Thyroid gland (tissue), 4 donors: ENCODE measurements around the gene ODAD3. TPM values are rescaled to one million over a fixed set of nuclear protein-coding genes. Genes with fewer than 3 reads are reported as not detected.

Experiments
- DNase-seq, 2 donors: peaks; one replicate each; pipeline ENCODE4 v3.0.0-alpha.2; 2019
- H3K27ac ChIP-seq, 3 donors: fragments of 200-600 bp; sonication (generic); 1 replicate in 2 of 3; 2 replicates in 1 of 3; pipeline ENCODE4 v1.5.1; 2016 to 2019; ENCODE audit warnings: mild to moderate bottlenecking in 1 of 3, moderate library complexity in 1 of 3
- H3K27me3 ChIP-seq: fragments of 200-600 bp; sonication (generic); one replicate; pipeline ENCODE4 v1.5.1; 2019
- H3K36me3 ChIP-seq, 2 donors: fragments of 200-600 bp; sonication (generic); one replicate each; pipeline ENCODE4 v1.5.1; 2016 to 2019
- H3K4me1 ChIP-seq, 2 donors: fragments of 200-600 bp; sonication (generic); one replicate each; pipeline ENCODE4 v1.5.1; 2017 to 2019
- H3K4me3 ChIP-seq, 3 donors: fragments of 200-600 bp; sonication (generic); replicated peaks in 1 of 3; 1 replicate in 2 of 3; 2 replicates in 1 of 3; pipeline ENCODE4 v1.5.1; 2016; ENCODE audit warnings: mild to moderate bottlenecking in 1 of 3
- H3K9me3 ChIP-seq: fragments of 200-600 bp; sonication (generic); one replicate; pipeline ENCODE4 v1.5.1; 2017
- POLR2A ChIP-seq, 2 donors: fragments of 450-650 bp; IDR thresholded peaks; one replicate each; pipeline ENCODE4 v1.6.1; 2017; ENCODE audit warnings: antibody characterized with exemption in 2 of 2, mild to moderate bottlenecking in 2 of 2, moderate library complexity in 1 of 2
- WGBS, 2 donors: methylation state at CpG; one replicate each; pipeline ENCODE4 v1.1.5; 2017; 5-methylcytosine and 5-hydroxymethylcytosine counted together
- intact Hi-C: fragments of 100-400 bp; cut with DNase I; formaldehyde crosslinking; loops from one replicate; pipeline ENCODE4 v1.15.1; 2023
- total RNA-seq, 4 donors: library from RNA; depleted of rRNA; stranded (reverse); fragments of >200 nt; gene quantifications; one replicate each; pipeline ENCODE4 v1.2.3, GENCODE V29; 2016
- TF ChIP-seq, protein P1 (sequence below), 6 experiments: fragments of 200-600 bp in 3 of 6; fragments of 450-650 bp in 3 of 6; sonication (generic) in 3 of 6; IDR thresholded peaks; one replicate each; pipeline ENCODE4 v1.5.1; 2016 to 2019; ENCODE audit warnings: antibody characterized with exemption in 6 of 6, mild to moderate bottlenecking in 2 of 6, inconsistent platforms in 1 of 6, moderate library complexity in 1 of 6

Gene ODAD3
- total RNA-seq, 4 donors from 2014 or later = 0.96 to 6.8 (median 3.8) TPM

DNA sequence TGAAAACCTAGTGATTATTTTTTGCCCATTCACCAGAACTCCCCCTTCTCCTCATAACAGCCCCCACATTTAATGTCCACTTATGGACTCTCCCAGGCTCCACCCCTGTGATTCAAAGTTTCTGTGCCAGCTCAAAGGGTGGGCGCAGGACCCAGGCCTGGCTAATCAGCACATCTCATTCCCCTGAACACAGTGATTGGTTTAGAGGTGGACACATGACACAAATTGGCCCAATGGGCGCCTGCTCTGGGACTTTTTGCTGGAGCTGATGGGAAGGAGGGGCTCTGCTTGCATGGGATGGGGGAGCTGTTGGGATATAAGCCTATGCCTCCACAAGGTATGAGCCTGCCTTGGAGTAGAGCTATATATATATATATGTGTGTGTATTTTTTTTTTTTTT, 44.6 kb downstream of the ODAD3 start:
- Histone ChIP-seq H3K9me3 (no peaks in the 10 kb centered on the region), H3K27ac (no peak overlapping the region), H3K27me3 (no peaks in the 10 kb centered on the region), H3K36me3 (peaks cover 5 to 6% of the 10 kb centered on the region in 2 donors), H3K4me3 (no peak overlapping the region), H3K4me1 (no peaks in the 10 kb centered on the region)
- intact Hi-C loops = no loop called here
- TF ChIP-seq POLR2A (IDR thresholded peaks at IDR 0.05) = no peak
- TF ChIP-seq, protein P1, sequence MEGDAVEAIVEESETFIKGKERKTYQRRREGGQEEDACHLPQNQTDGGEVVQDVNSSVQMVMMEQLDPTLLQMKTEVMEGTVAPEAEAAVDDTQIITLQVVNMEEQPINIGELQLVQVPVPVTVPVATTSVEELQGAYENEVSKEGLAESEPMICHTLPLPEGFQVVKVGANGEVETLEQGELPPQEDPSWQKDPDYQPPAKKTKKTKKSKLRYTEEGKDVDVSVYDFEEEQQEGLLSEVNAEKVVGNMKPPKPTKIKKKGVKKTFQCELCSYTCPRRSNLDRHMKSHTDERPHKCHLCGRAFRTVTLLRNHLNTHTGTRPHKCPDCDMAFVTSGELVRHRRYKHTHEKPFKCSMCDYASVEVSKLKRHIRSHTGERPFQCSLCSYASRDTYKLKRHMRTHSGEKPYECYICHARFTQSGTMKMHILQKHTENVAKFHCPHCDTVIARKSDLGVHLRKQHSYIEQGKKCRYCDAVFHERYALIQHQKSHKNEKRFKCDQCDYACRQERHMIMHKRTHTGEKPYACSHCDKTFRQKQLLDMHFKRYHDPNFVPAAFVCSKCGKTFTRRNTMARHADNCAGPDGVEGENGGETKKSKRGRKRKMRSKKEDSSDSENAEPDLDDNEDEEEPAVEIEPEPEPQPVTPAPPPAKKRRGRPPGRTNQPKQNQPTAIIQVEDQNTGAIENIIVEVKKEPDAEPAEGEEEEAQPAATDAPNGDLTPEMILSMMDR (IDR thresholded peaks at IDR 0.05) = no peak
- 93 to 96% methylated on average over 2 of the region's 2 CpGs for WGBS, 2 donors
- DNase-seq = no peak

DNA sequence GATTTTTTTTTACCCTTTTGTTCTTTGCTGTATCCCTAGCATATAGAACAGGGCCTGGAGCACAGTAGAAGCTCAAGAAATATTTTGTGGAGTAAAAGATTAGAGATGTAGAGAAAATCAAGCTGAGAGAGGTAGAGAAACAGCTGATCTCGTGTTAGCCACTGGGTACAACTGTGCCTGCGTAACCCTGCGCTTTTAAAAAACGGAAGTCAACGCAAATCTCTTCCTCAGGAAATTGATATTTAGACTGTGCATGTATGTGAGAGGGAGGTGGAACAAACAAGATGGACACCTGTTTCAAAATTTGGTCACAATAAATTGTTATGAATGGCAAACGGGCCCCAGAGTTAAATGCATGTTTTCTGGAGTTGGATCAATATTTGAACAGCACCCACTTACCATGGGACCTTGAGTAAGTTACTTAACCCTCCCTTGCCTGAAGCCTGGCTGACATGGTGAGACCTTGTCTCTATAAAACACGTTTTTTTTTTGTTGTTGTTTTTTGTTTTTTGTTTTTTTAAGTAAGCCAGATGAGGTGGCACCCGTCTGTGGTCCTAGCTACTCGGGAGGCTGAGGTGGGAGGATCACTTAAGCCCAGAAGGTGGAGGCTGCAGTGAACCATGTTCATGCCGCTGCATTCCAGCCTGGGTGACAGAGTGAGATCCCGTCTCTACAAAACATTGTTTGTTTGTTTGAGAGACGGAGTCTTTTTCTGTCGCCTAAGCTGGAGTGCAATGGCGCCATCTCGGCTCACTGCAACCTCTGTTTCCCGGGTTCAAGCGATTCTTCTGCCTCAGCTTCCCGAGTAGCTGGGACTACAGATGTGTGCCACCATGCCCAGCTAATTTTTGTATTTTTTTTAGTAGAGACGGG, 47.5 kb downstream of the ODAD3 start:
- H3K9me3 ChIP-seq = no peaks in the 10 kb centered on the region
- H3K4me1 ChIP-seq = peaks cover 9 to 22% of the 10 kb centered on the region in 2 donors
- no peak overlapping the region for H3K27ac ChIP-seq
- no peak overlapping the region for H3K4me3 ChIP-seq
- no peaks in the 10 kb centered on the region for H3K27me3 ChIP-seq
- TF ChIP-seq, protein P1 (IDR thresholded peaks at IDR 0.05) = no peak
- no peak for TF ChIP-seq POLR2A (IDR thresholded peaks at IDR 0.05)
- intact Hi-C loops = no loop called here
- no peak for DNase-seq
- H3K36me3 ChIP-seq = no peaks in the 10 kb centered on the region
- 72 to 79% methylated on average over 19 of the region's 19 CpGs for WGBS, 2 donors

DNA sequence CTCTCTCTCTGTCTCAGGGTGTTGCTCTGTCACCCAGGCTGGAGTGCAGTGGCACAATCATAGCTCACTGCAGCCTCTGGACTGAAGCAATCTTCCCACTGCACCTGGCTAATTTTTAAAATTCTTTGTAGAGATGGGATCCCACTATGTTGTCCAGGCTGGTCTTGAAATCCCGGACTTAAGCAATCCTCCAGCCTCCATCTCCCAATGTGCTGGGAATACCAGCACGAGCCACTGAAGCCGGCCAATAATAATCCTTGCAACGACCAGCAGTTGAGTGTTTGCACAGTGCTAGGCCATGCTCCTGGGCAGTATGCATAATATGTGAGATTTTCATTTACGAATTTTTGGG, 50.2 kb downstream of the ODAD3 start:
- H3K27me3 ChIP-seq = no peaks in the 10 kb centered on the region
- peak overlapping the region in 2 of 3 donors; percentile 14 to 78 for H3K27ac ChIP-seq
- DNase-seq = no peak
- TF ChIP-seq POLR2A (IDR thresholded peaks at IDR 0.05) = no peak
- TF ChIP-seq, protein P1 (IDR thresholded peaks at IDR 0.05) = no peak
- H3K4me1 ChIP-seq = peaks cover 16 to 40% of the 10 kb centered on the region in 2 donors
- 77 to 78% methylated on average over 5 of the region's 5 CpGs for WGBS, 2 donors
- H3K9me3 ChIP-seq = no peaks in the 10 kb centered on the region
- H3K36me3 ChIP-seq = no peaks in the 10 kb centered on the region
- H3K4me3 ChIP-seq = no peak overlapping the region
- intact Hi-C loops = loop anchor here (5.0 kb wide), 1 partner anchor 53 kb away; the partner anchor contains the start of genes ODAD3 and PRKCSH

DNA sequence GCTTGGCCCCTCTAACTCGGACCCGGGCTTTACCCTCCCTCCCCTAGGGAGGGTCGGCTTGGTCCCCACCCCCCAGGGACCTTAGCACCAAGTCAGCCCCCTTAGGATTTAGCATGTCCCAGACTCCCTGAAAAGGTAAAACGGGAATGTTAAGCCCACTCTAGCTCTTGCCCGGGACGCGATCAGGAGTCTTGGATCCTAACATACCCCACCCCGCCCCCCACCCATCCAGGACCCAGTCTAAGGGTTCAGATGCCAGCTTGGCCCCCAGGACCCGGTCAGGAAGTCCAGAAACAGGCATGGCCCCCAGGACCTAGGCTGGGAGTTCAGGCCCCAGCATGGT, 51.2 kb downstream of the ODAD3 start:
- H3K36me3 ChIP-seq = no peaks in the 10 kb centered on the region
- DNase-seq = no peak
- intact Hi-C loops = loop anchor here (5.0 kb wide), 1 partner anchor 54 kb away; the partner anchor contains the start of genes ODAD3 and PRKCSH
- peaks cover 16 to 44% of the 10 kb centered on the region in 2 donors for H3K4me1 ChIP-seq
- TF ChIP-seq, protein P1 (IDR thresholded peaks at IDR 0.05) = no peak
- no peak for TF ChIP-seq POLR2A (IDR thresholded peaks at IDR 0.05)
- 0% methylated on average over 4 to 6 of the region's 9 CpGs for WGBS, 2 donors
- H3K4me3 ChIP-seq = peak overlapping the region in 2 of 3 donors; percentile 5 to 34
- H3K9me3 ChIP-seq = no peaks in the 10 kb centered on the region
- no peaks in the 10 kb centered on the region for H3K27me3 ChIP-seq
- peak overlapping the region; percentile 57 to 82 (median 78) for H3K27ac ChIP-seq
